T1000 (cell line): ENCODE results near the gene SMIM41.

Experiments
- DNase-seq: peaks from one replicate; lab custom pipeline; 2025; ENCODE audit warnings: mixed read lengths; lab: John Stamatoyannopoulos, UW

Gene SMIM41

DNA sequence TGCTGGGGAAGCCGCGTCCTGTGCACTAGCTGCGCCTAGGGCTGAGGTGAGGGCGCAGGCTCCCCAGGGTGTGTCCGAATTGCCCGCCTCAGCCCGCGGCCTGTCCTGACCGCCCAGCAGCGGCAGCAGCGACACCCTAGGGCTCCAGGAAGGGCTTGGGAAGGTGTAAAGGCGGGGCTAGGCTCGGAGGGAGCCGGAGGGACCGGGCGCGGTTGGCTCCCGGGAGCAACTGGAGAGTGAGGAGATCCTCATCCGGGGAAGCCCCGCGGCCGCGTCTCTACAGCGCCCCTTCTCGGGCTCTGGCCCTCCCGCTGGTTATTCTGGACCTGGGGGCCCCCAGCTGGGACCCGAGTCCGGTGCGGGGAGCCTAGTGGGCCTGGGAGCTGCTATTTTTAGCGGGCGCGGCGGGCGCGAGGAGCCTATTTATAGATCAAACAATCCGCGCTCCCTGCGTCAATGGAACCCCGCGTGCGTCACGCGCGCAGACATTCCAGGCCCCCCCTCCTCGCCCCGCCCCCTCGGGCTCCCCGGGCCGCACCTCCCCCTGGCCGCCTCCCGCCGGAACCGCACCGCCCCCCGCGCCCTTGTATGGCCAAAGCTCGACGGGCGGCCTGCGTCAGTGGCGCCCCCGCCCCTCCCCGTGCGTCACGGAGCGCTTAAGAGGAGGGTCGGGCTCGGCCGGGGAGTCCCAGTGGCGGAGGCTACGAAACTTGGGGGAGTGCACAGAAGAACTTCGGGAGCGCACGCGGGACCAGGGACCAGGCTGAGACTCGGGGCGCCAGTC lies 28.6 kb upstream of the SMIM41 start, which contains the start of gene NR4A1:
NR4A1 (plus strand) TSS at position 685 of the 784 bp plus-strand sequence. CDS start 2,887 bp downstream, outside the sequence.
- peak; percentile 100 for DNase-seq

DNA sequence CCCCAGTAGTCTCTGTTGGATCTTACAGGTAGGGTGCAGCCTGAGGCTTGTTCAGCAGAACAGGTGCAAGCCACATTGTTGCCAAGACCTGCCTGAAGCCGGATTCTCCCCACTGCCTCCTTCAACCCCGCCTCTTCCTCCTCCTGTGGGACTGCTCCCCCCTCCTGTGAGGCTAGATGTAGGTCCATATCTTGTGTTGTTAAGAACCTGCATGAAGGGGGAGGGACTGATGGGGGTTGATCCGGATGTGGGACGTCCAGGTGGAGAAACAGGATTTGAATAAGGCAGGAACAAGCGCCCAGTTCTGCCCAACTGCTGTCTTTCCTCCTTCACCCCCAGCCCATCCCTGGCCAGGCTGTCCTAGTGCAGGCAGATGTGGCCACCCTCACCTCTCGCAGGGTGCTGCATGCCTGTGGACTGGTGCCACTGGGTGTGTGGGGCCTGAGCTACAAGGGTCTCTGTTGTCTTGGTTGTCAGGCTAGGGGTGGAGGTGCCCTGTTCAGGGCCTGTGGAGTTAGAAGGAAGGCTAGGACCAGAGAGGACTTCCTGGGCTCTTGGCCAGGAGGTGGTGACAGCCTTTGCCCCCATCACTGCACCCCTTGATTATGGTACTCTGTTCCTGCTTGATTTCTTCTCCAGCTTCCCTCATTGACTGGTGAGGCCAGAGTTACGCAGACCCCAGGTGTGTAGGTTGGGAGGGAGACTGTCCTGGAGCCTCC lies 26.9 kb upstream of the SMIM41 start:
- DNase-seq, result no peak

GRCh38 chr12:52053536-52054209 lies 25.8 kb upstream of the SMIM41 start:
- DNase-seq, result no peak

GRCh38 chr12:52054231-52054832 lies 25.2 kb upstream of the SMIM41 start:
- no peak for DNase-seq

- no peak for DNase-seq
These were observed 24.4 kb upstream of the SMIM41 start for GRCh38 chr12:52054833-52055730.

DNA sequence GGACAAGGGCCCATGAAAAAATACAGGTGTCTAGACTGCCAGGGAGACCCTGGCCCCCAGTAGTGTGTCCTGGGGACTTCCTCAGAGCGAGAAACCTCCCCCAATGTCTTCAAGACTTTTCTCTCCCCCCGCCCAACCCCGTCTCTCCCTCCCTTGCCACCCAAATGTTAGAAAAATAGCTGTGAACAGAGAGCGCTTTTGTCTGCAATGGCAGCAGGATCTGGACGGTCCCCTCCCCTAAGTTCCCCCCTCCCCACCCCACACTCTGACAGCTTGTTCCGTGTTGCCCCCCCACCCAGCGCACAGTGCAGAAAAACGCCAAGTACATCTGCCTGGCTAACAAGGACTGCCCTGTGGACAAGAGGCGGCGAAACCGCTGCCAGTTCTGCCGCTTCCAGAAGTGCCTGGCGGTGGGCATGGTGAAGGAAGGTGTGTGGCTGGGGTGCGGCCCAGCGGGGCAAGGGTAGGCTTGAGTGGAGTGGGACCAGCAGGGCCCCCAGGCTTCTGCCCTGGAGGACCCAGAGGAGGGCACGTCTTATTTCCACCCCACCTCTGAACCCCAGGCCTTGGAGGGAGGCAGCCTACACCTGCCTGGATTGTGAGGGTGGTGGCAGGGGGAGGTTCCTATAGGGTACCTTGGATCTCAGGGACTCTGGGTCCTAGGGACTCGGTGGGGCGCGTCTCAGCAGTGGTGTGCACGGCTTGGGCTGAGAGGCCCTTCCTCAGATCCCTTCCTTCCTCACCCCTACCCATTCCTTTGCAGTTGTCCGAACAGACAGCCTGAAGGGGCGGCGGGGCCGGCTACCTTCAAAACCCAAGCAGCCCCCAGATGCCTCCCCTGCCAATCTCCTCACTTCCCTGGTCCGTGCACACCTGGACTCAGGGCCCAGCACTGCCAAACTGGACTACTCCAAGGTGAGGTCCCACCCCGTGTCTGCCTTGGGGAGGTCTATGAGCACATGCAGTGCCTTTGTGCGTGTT lies 23.5 kb upstream of the SMIM41 start:
- no peak for DNase-seq

DNA sequence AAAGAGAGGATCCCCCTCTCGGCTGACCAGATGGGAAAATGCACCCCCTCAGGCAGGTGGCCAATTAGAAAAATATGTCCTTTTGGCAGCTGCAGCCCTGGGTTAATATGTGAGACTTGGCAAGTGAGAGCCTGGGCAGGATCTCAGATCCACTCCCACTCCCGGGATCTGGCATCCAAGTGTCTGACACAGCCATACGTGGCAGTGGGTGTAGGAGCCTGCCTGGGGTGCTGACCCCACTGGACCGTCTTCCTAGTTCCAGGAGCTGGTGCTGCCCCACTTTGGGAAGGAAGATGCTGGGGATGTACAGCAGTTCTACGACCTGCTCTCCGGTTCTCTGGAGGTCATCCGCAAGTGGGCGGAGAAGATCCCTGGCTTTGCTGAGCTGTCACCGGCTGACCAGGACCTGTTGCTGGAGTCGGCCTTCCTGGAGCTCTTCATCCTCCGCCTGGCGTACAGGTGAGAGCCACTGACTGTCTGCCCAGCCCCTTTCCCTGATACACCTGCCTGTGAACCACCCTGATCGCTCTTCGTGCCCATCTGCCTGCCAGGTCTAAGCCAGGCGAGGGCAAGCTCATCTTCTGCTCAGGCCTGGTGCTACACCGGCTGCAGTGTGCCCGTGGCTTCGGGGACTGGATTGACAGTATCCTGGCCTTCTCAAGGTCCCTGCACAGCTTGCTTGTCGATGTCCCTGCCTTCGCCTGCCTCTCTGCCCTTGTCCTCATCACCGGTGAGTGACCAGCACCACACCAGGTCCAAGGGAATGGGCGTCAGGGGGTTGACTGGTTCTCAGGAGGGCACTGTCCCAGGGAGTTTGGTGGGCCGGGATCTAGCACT lies 22.5 kb upstream of the SMIM41 start:
- no peak for DNase-seq

GRCh38 chr12:52057638-52058576 lies 21.6 kb upstream of the SMIM41 start:
- no peak for DNase-seq

DNA sequence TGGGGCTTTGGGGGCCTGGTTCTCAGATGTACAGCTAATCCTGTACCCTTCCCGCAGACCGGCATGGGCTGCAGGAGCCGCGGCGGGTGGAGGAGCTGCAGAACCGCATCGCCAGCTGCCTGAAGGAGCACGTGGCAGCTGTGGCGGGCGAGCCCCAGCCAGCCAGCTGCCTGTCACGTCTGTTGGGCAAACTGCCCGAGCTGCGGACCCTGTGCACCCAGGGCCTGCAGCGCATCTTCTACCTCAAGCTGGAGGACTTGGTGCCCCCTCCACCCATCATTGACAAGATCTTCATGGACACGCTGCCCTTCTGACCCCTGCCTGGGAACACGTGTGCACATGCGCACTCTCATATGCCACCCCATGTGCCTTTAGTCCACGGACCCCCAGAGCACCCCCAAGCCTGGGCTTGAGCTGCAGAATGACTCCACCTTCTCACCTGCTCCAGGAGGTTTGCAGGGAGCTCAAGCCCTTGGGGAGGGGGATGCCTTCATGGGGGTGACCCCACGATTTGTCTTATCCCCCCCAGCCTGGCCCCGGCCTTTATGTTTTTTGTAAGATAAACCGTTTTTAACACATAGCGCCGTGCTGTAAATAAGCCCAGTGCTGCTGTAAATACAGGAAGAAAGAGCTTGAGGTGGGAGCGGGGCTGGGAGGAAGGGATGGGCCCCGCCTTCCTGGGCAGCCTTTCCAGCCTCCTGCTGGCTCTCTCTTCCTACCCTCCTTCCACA lies 20.7 kb upstream of the SMIM41 start:
- DNase-seq, result no peak

DNA sequence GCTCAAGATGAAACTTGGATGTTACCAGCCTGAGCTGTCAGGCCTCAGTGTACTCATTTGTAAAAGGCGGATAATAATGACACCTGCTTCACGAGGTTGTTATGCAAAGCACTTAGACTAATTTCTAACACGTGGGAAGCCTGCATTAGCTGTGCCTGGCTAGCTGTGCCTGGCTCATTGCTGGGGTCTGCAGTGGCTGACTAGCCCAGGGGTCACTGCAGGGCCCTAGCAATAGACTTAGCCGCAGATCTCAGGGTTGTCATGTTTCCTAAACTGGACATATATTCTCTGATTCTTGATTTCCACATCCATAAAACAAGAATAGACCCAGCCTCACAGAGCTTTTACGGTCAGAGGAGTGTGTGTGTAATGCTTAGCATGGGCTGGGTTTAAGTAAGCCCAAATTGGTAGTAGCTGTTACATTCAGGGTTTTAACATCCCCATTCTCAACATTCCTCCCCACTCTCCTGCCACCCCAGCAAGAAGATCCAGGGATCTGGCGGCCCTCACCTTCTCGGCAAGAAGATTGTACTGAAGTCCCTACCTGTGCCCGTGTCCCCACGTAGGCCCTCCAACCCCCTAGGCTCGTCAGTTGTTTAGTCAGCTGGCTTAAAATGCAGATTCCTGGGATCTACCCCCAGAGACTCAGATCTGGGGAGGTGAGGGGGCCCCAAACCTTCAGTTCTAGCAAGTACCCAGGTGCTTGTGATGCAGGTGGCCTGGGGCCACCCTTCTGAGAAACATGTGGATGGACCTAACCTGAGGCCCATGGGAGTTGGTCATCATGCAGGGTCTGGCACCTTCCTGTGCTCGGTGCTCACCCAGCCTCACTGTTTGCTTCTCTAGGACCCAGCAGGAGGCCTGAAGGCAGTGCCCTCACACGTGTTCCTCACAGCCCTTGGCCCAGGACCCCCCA lies 19.7 kb upstream of the SMIM41 start:
- no peak for DNase-seq

DNA sequence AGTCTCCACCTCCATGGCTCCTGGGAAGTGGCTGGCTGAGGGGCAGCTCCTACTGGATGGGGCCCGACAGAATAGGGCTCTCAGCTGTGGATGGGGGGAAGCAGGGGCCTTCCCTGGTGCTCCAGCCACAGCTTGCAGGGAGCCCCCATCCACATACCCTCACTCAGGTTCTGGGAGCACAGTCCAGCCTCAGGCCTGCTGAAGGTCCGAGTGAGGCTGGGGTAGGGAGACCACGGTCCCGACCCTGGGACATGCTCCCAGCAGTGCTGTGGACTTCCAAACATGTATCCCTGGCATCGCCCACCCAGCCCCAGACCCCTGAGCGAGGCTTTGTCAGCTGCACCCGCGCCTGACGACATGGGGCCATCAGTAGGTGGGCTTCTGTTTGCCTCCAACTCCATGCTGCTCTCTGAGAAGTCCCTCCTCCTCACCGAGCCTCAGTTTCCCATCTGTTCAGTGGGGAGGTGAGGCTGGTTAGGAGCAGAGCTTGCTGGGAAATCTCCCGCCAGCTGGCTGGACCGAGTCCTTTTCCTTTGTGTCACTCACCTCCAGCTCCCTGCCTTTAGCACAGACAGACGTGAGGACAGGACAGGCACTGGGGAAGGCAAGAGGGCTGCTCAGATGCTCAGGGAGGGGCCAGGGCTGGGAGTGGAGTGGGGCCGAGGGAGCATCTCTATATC lies 18.9 kb upstream of the SMIM41 start:
- DNase-seq, result no peak

DNA sequence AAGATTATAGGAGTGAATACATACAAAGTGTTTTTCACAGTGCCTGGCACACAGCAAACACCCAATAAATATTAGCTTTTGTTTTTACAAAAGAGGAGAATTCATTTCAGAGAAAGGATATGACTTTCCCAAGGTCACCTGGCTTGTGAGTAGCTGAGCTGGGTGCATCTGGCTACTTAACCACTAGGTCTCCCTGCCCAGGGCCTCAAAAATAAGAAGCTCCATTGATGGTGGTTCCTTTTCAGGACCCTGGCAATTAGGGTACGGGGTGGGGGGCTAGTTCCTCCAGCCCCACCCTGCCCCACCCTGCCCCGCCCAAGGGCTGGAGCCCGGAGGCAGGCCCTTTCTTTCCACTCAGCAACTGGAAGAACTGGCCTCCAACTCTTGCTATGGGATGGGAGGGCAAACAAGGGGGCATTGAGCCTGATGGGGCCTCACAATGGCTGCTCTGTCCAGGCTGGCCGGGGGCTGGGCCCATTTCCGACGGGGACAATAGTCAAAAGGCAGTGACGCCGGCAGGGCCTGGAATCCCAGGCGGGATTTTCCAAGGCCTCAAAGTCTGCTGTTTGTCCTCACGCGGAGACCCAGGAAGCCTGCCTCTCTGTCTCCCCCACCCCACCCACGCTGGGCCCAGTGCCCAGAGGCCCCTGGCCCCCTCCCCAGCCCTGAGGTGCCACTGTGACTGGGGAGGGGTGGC lies 17.9 kb upstream of the SMIM41 start:
- no peak for DNase-seq

DNA sequence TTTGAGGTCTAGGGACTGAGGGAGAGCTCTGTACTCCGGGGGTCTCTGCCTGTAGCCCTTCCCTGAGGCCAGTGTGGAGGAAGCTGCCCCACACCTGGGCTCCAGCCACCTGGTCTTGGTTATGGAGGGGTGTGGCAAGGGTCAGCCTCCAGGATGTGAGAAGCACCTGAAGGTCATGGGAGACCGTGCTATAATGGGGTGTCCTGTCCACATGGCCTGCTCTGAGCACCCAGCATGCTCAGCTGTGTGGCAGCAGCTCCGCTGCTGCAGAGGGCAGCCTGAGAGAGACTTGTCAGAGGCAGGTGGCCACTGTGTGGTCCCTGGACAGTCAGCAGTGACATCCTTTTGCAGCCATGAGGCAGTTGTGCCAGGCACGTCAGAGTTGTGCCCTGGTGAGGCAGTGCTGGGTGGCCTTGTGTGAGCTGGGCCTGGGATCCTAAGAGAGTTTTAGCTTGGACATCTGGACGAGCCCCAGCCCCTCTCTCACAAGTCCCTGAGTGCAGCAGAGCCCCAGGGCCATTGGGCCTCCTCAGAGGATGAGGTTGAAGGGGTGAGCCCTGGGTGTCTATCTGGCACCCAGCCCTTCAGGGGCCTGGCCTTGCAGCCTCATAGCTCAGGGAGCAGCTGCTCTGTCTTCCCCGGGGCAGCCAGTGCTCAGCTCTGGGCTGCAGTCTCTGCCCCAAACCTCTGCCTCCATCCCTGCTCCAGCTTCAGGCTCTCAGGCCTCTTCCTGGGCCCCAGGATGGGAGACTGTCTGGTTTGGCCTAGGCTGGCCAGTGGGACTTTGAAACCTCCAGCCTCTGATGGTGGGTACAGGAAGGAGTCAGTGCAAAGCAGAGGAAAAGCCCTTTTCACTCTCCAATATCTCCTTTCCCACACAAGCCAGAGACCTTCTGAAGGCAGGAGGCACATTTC lies 17.1 kb upstream of the SMIM41 start:
- DNase-seq, result no peak
